ENCODE measurements around the gene UBE2E2.

The UBE2E2 gene

DNA sequence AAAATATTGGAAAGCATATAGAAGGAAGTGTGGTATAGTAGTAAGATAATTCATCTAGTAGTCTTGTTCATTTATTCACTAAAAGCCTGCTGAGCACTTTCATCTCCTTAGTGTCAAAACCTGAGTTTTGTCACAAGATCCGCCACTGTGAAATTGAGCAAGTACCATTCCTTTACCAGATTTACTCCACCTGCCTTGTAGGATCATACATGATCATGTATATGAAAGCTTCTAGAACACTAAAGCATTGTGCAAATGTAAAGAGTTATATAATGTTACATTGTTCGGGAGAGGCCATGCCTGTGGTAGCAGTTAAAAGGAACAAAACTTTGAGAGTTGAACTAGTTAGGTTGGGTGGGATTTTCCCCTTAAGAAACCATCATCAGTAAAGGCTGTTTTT is 35.0 kb downstream of the UBE2E2 start:
- DNase-seq (ENCODE audit: insufficient read length, low spot score) = no peak
- FAIRE-seq = no peak
- TF ChIP-seq, protein P1, sequence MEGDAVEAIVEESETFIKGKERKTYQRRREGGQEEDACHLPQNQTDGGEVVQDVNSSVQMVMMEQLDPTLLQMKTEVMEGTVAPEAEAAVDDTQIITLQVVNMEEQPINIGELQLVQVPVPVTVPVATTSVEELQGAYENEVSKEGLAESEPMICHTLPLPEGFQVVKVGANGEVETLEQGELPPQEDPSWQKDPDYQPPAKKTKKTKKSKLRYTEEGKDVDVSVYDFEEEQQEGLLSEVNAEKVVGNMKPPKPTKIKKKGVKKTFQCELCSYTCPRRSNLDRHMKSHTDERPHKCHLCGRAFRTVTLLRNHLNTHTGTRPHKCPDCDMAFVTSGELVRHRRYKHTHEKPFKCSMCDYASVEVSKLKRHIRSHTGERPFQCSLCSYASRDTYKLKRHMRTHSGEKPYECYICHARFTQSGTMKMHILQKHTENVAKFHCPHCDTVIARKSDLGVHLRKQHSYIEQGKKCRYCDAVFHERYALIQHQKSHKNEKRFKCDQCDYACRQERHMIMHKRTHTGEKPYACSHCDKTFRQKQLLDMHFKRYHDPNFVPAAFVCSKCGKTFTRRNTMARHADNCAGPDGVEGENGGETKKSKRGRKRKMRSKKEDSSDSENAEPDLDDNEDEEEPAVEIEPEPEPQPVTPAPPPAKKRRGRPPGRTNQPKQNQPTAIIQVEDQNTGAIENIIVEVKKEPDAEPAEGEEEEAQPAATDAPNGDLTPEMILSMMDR (IDR thresholded peaks at IDR 0.05; ENCODE audit: insufficient read depth, missing control alignments) = no peak

DNA sequence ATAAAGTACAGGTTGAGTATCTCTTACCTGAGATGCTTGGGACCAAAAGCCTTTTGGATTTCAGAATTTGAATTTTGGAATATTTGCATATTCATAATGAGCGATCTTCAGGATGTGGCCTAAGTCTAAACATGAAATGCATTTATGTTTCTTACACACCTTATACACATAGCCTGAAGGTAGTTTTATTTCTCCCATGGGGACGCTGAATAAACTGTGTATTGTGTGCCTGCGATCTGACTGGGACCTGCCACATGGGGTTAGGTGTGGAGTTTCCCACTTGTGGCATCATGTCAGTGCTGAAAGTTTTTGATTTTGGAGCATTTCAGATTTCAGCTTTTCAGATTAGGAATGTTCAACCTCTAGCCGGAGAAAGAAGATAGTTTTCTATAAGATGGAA is 35.5 kb downstream of the UBE2E2 start:
- TF ChIP-seq, protein P1 (IDR thresholded peaks at IDR 0.05; ENCODE audit: insufficient read depth, missing control alignments) = no peak
- no peak for FAIRE-seq
- DNase-seq (ENCODE audit: insufficient read length, low spot score) = no peak

DNA sequence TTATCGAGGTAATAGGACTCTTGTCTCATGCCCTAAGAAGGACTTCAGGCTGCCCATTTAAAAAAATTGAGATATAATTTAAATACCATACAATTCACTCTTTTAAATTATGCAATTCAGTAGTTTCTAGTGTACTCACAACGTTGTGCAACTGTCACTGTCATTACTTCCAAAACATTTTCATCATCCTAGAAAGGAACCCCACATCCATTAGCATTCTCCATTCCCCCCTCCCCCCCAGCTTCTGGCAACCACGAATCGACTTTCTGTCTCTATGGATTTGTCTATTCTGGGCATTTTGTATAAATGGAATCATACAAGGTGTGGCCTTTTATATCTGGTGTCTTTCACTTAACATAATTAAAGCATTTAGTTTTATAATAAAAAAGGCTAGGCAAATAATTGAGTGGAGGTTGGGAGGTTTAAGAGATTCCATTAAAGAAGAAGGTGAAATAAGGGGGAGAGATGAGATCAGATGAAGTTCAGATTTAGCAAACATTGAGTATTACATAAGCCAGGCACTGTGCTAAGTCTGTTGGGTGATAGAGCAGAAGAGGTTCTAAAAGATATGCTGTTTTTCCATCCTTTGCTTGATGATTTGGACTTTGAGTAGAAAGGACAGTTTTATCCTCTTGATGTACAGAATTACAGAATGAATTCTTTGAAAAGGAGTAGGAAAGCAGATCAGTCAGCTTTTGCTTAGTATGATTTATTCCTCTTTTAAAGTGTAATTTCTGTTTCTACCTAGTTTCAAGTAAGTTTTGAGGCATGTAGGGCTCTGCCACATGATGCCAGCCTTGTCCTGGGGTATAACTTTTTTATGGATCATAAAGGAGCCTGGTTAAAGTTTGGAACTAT is 36.3 kb downstream of the UBE2E2 start:
- TF ChIP-seq, protein P1 (IDR thresholded peaks at IDR 0.05; ENCODE audit: insufficient read depth, missing control alignments) = no peak
- FAIRE-seq = no peak
- DNase-seq (ENCODE audit: insufficient read length, low spot score) = no peak

DNA sequence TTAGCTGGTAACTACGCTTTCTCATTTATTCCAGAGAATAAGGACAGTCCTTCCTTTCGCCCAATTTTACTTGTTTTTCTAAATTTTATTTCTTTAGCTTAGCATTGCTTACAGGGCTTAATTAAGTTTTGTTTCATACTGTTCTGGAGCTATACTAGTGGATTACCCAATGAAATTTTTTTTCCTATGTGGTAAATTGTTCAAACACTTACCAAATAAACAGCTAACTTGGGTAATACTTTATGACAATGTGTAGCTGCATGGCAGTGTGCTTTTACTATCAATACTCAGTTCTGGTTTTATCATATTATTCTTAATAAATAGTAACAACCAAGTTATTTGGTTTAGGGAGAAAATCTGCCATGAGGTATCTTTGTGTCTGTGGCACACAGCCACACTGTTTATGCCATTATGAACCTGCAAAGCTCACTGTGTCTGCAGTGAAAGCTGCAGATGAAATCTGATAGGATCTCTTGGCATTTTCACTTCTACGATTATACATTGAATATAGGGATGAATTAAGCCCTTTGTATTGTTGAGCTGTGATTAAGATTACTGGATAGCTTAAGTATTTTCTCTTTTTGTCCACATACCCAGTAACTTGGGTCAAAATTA is 37.2 kb downstream of the UBE2E2 start:
- TF ChIP-seq, protein P1 (IDR thresholded peaks at IDR 0.05; ENCODE audit: insufficient read depth, missing control alignments) = no peak
- FAIRE-seq = no peak
- no peak for DNase-seq (ENCODE audit: insufficient read length, low spot score)

DNA sequence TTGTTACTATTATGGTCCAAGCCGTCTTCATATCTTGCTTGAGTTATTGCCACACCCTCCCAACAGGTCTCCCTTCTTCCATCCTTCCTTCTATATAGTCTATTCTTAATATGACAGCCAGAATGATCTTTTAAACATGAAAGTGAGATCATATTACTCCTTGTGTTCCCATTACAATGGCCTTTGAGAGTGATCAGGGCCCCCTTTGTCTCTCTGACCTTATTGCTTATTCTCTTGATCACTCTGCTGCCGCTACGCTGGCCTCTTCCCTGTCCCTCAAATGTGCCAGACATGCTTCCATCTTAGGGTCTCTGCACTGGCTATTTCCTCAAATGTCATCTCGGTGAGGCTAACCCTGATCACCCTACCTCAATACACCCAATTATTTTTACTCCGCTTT is 38.1 kb downstream of the UBE2E2 start:
- FAIRE-seq = no peak
- TF ChIP-seq, protein P1 (IDR thresholded peaks at IDR 0.05; ENCODE audit: insufficient read depth, missing control alignments) = no peak
- DNase-seq (ENCODE audit: insufficient read length, low spot score) = no peak

DNA sequence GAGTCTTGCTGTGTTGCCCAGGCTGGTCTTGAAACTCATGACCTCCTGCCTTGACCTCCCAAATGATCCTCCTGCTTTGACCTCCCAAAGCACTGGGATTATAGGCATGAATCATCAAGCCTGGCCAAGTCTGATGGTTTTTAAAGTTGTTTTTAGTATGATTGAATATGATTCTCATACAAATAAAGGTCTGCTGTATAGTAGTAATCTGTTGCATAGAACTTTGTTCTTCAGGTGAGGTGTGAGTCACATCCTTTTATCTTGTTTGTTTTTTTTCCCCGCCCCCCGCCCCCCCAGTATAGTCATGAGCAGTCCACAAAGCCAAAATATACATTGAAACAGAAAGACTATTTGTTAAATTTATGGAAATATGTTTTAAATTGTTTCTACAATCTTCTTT is 39.0 kb downstream of the UBE2E2 start:
- FAIRE-seq (no peak), DNase-seq (ENCODE audit: insufficient read length, low spot score) (no peak)
- TF ChIP-seq, protein P1 (IDR thresholded peaks at IDR 0.05; ENCODE audit: insufficient read depth, missing control alignments) = no peak

Data from D721Med (cell line).